GM21529 (cell line): ENCODE results near the gene CAMK4.
A peak's percentile ranks its signal among the peaks of the same experiment; 100 is the strongest.

ENCODE experiments used
- ATAC-seq: cut with Tn5 transposase; IDR thresholded peaks from one replicate; pipeline ENCODE4 v1.9.1; 2021; ENCODE audit not compliant: unreplicated experiment

The CAMK4 gene

DNA sequence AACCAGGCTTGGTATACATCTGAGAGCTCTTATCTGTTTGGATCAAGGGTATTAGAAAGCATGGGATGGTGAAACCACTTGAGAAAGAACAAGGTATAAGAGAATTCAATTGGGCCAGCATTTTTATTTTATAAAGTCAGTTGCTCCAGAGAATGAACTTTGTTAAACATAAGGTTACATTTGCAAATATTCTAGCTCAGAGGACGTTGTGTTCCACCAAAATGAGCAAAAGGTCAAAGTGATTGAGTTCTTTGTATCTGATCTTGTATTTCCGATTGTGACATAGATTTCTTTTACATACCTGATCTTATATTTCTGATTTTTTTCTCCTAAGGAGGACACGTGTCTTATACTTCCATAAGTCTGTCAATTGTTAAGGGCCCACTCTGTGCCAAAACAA is 296.7 kb downstream of the CAMK4 start:
- no peak for ATAC-seq

DNA sequence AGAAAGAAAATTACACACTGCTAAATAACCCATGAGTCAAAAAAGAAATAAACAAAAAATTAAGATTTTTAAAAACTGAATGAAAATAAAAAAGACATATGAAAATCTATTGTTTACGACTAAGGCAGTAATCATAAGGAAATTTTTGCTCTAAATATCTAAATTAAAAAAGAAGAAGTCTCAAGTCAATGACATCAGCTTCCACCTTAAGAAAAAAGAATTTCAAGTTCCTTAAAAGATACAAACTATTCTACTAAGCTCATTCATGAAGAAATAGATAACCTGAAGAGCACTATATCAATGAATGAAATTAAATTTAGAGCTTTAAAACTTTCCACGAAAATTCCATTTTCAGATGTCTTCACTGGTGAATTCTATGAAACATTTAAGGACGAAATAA is 303.9 kb downstream of the CAMK4 start:
- no peak for ATAC-seq

DNA sequence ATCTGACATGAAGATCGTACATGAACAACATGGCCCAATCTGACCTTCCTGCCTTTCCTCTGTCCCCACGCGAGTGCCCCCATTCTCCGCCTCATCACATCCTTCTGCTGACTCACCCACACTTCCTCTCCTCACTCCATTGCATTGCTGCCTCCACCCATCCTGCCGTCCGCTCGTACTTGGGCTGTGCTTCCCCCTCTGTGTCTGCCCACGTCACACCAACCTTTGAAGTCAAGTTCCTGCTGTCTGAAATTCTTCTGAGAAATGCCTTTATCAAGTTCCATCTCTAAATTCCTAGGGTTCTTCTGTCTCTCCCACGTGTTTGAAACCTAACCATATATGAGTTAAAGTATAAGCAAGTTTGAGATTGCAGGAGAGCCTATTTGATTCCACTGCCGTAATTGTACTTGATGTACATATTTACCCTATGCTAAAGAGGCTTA is 306.1 kb downstream of the CAMK4 start:
- peak; percentile 94 for ATAC-seq

DNA sequence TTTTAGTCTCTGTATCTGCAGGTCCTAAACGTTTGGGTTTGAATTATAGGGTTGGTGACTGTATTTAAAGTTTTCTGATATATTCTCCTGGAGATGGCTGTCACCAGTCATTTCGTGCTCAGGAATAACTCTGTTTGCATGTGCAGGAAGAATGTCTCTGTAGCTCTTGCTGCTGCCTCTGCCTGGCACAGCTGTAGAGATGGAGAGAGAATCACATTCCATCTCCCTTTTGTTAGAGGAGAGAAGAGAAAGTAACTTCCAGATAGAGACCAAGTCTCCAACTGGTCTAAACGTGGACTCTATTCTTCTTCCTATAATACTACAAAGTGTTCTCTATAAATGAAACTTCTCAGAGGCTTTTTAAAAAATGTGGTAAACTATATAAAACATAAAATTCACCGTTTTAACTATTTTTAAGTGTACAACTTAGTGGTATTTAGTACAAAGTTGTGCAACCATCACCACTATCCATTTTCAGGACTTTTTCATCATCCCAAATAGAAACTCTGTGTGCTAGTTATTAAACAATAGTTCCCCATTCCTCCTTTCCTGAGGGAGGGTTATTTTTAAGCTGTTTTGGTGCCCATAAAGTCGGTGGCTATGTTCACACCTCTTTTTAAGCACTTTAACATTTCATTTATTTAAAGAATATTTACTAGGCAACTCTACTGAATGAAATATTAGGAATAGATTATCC is 308.9 kb downstream of the CAMK4 start:
- ATAC-seq = no peak

DNA sequence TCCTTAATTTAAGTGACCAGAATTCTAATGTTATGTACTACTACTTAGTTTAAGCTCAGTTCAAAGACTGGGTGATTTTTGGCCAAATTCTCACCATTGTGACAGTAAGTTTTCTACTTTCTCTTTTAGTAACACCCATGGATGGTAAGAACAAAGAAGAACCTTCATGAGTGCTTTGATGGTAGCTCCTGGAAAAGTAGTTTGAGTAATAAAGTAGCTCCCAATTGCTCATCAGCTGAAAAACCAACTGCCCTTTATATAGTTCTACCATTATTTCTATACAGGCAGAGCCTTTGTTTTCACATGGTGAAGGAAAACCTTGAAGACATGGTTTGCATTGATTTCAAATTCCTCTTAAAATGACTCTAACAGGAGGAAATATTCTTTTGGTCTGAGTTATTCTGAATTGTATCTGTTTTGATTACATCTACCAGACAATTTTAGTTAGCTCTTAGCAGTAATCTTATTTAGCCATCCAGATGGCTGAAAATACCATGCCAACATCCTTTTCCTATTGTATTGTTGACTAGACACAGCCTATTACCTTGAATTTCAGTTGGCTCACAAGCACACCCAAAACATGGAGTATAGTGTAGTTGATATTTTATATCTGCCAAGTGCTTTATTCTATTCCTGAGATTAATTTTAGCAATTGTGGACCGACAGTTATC is 311.8 kb downstream of the CAMK4 start:
- ATAC-seq = no peak

DNA sequence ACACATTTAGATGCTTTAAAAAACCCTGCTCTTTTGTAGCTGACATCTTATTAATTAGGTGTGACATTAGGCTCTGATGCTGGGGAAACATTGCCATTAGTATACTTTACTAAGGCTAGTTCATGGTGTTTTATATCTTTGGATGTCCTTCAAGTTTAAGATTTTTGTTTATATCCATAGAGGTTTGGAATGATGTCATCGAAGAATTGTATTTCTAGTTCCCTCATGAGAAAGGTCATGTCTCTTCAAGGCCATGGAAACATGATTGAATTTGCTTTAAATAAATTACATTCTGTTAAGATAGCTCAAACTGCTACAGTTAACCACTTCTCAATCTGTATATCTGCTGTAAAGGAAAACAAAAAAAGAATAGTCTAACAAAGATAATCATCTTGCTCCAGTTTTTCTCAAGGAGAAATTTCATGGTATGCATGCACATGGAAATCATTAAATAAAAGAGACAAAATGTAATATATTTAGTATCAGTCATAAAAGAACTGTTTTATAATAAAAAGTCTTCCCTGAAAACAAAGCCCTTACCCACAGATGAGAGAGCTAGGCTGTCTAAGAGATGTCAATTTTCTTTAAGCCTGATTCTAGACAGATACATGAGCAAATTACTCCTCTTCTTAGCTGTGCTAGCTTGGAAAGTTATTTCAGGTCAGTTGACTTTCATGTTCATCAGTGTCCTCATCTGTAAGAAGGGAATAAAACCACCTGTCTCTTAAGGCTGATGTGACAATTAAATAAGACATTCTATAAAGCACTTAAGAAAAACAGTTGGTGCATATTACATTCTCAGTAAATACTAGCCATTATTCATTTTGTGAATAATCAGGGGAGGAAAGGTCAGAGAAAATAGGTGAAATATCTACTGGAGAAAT is 313.2 kb downstream of the CAMK4 start:
- no peak for ATAC-seq
